NCI-H82 treated with DMSO at 0.1 percent for 48 hours (cell line): ENCODE results near the gene SLC23A2.

Experiments
- DNase-seq: peaks from one replicate; lab custom pipeline; 2025; ENCODE audit not compliant: unreplicated experiment; lab: John Stamatoyannopoulos, UW

The SLC23A2 gene

DNA sequence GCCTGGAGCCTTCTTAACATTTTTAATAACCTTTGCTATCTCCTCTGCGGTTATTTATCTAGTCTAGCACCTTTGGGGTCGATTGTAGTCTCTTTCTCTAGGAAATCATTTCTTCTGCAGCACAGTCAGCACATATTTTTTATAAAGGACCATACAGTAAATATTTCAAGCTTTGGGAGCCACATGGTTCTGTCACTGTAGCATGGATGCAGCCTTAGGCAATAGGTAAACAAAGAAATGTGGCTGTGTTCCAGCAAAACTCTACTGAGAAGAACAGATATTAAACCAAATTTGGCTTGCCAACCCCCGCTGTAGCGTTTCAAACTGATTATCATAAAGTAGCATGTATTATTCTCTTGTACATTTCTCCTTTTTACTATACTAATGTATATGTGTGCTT is 95.7 kb downstream of the SLC23A2 start:
- DNase-seq, result no peak

DNA sequence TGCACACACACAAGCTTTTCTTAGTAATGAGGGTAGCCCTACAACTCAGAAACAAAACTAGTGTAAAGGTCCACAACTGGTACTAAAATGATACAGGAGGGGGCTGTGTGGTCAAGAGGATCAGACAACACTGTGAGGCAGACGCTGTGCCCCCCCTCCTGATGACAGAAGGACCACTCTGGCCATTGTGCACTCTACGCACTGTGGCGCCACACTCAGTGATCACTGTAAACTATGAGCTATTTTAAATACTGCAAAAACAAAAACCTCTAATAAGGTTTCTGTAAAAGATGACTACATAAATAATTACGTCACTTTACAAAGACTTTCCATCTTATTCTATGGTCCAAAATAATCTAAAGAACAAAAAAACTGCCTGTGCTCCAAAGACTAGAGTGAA is 96.1 kb downstream of the SLC23A2 start:
- no peak for DNase-seq

- DNase-seq, result no peak
These were observed 97.0 kb downstream of the SLC23A2 start for GRCh38 chr20:4904127-4904860.

GRCh38 chr20:4902788-4903187 is 98.5 kb downstream of the SLC23A2 start:
- DNase-seq, result no peak

GRCh38 chr20:4901031-4901818 is 100.1 kb downstream of the SLC23A2 start:
- DNase-seq, result no peak

DNA sequence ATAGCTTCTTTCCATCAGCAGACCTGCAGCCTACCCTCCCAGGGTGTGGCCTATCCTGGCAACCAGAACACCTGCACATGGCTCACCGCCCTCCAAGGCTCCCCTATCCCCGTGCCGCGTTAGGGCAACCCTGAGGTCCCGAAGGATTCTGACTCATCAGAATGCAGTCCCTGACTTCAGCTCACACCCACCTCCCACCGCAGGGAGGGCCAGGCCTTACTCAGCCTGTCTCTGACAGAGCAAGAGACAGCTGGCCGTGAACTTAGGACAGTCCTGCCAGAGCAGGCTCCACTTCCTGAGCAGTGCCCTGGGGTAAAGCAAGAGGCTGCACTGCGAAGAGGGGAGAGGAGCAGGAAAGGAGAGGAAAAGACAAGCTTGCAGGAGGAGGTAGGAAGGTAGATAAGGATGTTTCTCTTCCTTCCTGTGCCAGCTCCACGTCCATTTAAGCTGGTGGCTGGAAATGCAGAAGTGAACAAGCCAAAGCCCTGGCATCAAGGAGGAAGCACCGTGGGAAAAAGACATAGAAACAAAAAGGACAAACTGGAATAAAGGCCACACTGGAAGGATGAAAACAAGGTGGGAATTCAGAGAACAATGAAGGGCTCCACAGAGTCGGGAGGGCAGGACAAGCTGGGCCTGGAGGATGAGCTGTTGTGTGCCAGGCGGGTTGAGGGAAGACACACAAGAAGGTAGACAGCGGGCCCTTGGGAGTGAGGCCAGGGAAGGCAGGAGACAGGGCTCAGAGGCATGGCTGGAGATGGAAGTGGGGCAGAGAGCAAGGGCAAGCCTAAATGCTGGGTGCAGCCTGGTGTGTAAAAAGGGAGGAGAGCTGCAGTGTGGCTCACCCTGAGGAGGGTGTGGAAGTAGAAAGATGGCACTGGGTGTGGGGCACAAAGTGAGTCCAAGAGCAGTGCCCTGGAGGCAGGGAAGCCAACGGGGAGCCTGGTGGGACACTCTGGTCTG is 102.7 kb downstream of the SLC23A2 start:
- no peak for DNase-seq

GRCh38 chr20:4897600-4897999 is 103.7 kb downstream of the SLC23A2 start:
- DNase-seq, result peak; percentile 11

DNA sequence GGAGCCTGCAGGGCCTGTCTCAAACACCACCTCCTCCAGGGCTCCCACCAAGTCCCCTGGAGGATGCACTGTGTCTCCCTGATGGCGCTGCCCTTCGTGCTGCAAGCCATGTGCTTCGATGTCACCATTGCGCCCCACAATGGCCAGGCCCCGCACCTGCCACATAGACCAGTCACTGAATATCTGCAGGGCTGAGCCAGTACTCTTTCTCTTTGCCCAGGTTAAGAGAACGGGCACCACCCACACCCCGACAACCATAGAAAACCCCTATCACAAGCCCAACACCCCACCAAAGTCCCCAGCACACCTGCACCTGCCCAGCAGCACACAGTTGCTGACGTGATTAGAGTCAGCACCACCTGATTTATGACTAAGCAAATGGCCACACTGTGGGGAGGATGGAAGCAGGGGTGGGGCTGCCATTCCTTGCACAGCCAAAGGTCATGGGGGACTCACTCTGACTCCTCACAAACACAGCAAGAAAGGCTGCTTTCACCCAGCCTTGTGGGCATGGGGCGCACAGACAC is 104.3 kb downstream of the SLC23A2 start:
- no peak for DNase-seq

DNA sequence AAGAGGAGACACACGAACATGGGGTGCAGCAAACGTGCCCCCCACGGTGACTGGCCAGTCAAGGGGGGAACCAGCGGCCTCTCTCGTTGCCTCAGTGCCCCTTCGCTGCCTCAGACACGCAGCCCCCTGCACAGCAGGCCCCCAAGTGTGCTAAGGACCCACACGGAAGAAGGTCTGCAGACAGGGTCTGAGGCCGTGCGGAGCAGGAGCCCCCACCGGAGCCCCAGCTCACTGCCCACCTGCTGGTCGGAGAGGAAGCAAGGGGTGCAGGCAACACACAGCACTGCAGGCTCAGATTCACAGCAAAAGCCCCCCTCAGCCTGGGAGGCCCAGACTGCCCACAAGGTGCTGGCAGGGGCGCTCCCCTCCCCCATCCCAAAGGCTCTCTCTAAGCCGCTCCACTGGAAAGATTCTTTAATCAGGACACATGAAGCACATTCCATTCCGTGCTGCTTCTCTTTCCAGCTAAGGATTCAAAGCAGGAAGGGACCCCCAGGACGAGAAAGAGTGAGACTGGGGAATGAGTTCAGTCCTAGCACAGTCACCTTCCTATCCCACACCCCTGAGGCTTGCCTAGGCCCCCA is 105.1 kb downstream of the SLC23A2 start:
- no peak for DNase-seq

- no peak for DNase-seq
These were observed 106.3 kb downstream of the SLC23A2 start for GRCh38 chr20:4894981-4895381.

DNA sequence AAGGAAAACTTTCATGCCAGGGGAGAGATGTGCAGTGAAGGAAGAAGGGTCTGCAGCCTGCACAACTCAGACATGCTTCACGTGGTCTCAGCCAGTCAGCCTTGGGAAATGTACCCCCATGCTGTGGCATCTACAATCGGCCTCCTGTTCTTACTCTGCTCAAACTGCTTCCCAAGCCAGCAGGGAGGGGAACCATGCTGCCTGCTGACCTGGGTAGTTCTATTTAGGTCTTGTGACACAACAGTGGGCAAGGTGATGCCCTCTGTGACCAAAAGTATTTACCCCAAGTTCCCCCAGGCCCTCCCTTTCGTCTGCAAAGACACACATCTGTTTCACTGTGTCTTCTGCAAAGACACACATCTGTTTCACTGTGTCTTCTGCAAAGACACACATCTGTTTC is 106.9 kb downstream of the SLC23A2 start:
- DNase-seq, result no peak

- no peak for DNase-seq
These were observed 107.6 kb downstream of the SLC23A2 start for GRCh38 chr20:4893709-4894108.

DNA sequence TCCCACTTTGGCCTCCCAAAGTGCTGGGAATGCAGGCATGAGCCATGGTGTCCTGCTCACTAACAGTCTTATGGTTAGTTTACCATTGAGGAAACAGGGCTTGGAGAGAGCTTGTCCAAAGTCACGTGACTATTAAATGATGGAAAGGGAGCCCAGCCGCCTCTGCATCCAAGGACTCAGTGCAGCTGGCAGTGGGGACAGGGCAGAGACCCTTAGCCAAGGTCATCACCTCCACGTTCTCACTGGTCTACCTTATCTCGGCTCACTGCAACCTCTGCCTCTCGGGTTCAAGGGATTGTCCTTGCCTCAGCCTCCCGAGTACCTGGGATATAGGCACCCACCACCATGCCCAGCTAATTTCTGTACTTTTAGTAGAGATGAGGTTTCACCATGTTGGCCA is 109.3 kb downstream of the SLC23A2 start:
- DNase-seq, result no peak

GRCh38 chr20:4891190-4891763 is 110.0 kb downstream of the SLC23A2 start:
- no peak for DNase-seq

DNA sequence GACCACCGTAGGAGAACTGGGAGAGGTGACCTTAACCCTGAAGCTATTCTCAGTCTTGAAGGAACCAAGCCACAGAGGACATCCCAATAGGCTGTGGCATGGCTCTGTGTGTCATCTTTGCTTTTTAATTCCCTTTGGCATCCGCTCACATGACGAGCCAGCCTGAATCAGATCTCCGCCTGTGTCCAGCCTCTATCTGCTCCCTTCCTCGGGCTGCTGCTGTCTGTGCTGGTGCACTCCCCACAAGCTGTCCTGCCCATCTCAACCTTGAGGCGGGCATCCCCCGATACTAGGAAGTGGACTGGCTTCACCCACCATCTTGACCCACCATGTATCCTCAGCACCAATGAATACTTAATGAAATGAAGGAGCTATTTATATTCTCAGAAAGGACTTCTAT is 111.9 kb downstream of the SLC23A2 start:
- no peak for DNase-seq

GRCh38 chr20:4887586-4887985 is 113.7 kb downstream of the SLC23A2 start:
- DNase-seq, result no peak

DNA sequence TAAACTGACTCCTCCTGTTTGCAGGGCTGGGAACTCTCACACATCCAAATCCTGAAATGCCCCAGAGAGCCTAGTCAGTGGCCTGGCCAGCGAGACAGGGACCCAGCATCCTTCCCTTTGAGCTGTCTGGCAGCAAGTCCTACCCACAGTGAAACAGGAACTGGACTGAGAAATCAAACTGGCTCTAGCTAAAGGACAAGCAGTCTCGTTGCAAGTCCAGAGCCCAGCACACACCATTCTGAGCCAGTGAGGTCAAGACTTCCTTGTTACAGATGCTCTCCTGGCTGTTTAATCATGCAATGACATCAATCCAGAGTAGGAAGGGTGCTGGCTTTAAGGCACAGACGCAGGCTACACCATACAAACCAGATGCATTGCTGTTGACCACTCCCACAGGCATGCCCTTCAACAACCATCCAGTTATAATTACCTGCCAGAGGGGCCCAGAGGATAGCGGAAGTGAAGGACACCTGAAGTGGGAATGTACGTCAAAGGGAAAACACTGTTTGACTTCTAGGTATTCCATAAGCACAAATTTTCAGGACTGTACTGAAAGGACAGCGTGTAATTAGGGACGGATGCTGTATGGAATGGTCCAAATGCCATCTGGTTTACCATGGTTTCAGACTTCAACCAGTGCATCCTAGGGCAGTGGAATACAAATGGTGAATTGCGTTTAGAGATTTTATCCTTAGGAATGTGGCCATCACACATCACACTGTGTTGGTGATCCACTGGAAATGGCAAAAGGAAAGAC is 114.4 kb downstream of the SLC23A2 start:
- DNase-seq, result no peak

DNA sequence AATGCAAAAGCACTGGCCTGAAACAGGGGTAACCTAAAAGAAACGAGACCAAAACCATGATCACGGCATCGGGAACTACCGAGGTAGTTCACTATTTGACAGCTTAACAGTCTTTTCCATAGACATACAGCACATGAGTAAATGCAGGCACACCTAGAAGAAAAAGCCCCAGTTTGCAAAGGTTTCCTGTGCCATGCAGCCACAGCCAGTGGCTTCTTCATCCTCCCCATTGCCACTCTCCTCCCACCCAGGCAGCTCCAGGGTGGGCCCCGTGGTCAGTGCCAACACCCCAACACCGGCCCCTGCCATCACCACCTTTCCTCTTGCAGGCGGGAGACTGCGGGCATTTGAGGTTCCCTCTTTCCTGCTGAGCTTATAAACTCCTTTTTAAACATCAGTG is 115.4 kb downstream of the SLC23A2 start:
- DNase-seq, result no peak

DNA sequence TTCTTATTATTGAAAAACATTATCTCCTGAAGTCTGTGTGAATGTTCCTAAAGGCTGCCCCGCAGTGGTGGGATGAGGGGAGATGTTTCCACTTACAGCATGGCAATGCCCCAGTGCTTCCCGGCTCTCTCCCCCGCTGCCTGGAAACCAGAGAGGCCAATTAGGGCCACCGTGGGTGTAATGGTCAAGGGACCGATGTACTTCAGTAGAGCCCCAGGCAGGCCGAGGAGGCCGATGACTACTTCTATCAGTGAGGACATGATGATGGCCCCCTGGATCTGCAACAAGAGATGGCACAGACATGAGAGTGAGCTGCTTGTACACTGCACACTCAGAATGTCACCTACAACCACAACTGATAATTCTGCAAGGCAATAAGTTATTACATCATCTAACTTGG is 117.8 kb downstream of the SLC23A2 start:
- no peak for DNase-seq

DNA sequence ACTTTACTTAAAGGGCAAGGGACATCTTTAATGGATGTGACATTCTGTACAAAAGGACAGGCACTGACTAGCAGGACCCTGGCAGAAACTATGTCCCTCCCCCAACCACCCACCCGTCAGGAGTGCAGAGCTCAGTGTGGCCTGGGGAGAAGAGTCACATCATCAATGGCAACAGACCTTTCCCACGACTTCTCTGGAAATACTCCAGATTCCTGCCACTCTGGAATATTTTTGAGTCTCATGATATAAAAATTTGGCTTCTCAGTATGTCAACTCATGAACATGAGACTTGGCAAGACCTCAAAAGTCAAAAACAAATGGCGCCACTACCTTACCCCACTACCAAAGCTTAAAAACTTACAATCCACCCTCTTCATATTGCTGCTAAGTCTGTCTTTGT is 118.3 kb downstream of the SLC23A2 start:
- no peak for DNase-seq
